Lower leg skin (tissue), 4 donors: Measurements from ENCODE around the gene ADI1. TPM values are rescaled to one million over a fixed set of nuclear protein-coding genes. Genes with fewer than 3 reads are reported as not detected.

Experiments used
- DNase-seq, 2 donors: peaks; one replicate each; pipeline ENCODE4 v3.0.0-alpha.2; 2019; ENCODE audit warnings: low spot score in 2 of 2
- H3K4me3 ChIP-seq: fragments of 200-600 bp; sonication (generic); 2 replicates; pipeline ENCODE4 v1.5.1; 2017; ENCODE audit warnings: mild to moderate bottlenecking, low read depth; ENCODE audit not compliant: poor library complexity, severe bottlenecking
- CTCF ChIP-seq, 3 donors: fragments of 450-650 bp; IDR thresholded peaks; one replicate each; pipeline ENCODE4 v1.5.1; 2016; ENCODE audit warnings: antibody characterized with exemption in 3 of 3, mild to moderate bottlenecking in 3 of 3, moderate library complexity in 2 of 3
- POLR2A ChIP-seq, 2 donors: fragments of 450-650 bp; IDR thresholded peaks; one replicate each; pipeline ENCODE4 v1.6.1; 2016 to 2017; ENCODE audit warnings: antibody characterized with exemption in 2 of 2, mild to moderate bottlenecking in 1 of 2, moderate library complexity in 1 of 2
- WGBS, 2 donors: methylation state at CpG; one replicate each; pipeline ENCODE4 v1.1.5; 2018; 5-methylcytosine and 5-hydroxymethylcytosine counted together
- intact Hi-C: fragments of 100-400 bp; cut with DNase I; formaldehyde crosslinking; loops from one replicate; pipeline ENCODE4 v1.15.0; 2023; ENCODE audit warnings: low total_unique reads
- total RNA-seq, 4 donors: library from RNA; depleted of rRNA; stranded (reverse); fragments of >200 nt; gene quantifications; one replicate each; pipeline ENCODE4 v1.1.0, GENCODE V29; 2016

The ADI1 gene
- total RNA-seq, 4 donors from 2014 or later: 29.1 to 55.5 (median 44.1) TPM

- DNase-seq: no peak
- 70 to 83% methylated on average over 17 of the region's 17 CpGs for WGBS, 2 donors
- TF ChIP-seq POLR2A (IDR thresholded peaks at IDR 0.05) (no peak), CTCF (IDR thresholded peaks at IDR 0.05) (no peak)
- no peak overlapping the region for H3K4me3 ChIP-seq
- intact Hi-C loops: no loop called here
Measured at GRCh38 chr2:3470856-3471737, 48.2 kb downstream of the ADI1 start.

GRCh38 chr2:3470166-3470651, 49.1 kb downstream of the ADI1 start:
- DNase-seq: peak in 1 of 2 donors; percentile 65
- intact Hi-C loops: no loop called here
- 64 to 67% methylated on average over 17 of the region's 17 CpGs for WGBS, 2 donors
- TF ChIP-seq POLR2A (IDR thresholded peaks at IDR 0.05): no peak
- no peak overlapping the region for H3K4me3 ChIP-seq

- intact Hi-C loops: no loop called here
- WGBS, 2 donors: 92 to 97% methylated on average over 5 to 7 of the region's 7 CpGs
- no peak for DNase-seq
- no peak overlapping the region for H3K4me3 ChIP-seq
- TF ChIP-seq POLR2A (IDR thresholded peaks at IDR 0.05) (no peak), CTCF (IDR thresholded peaks at IDR 0.05) (no peak)
Measured at GRCh38 chr2:3469486-3469885, 49.8 kb downstream of the ADI1 start.

- no peak for DNase-seq
- no peak for TF ChIP-seq POLR2A (IDR thresholded peaks at IDR 0.05)
- no peak for TF ChIP-seq CTCF (IDR thresholded peaks at IDR 0.05)
- intact Hi-C loops: no loop called here
- H3K4me3 ChIP-seq: no peak overlapping the region
- WGBS, 2 donors: 95 to 96% methylated on average over 31 of the region's 31 CpGs
Measured at GRCh38 chr2:3468296-3468988, 50.9 kb downstream of the ADI1 start.

GRCh38 chr2:3467654-3468053, 51.7 kb downstream of the ADI1 start:
- no peak for DNase-seq
- no peak for TF ChIP-seq CTCF (IDR thresholded peaks at IDR 0.05)
- TF ChIP-seq POLR2A (IDR thresholded peaks at IDR 0.05): no peak
- intact Hi-C loops: no loop called here
- WGBS, 2 donors: 94 to 96% methylated on average over 14 to 15 of the region's 15 CpGs
- H3K4me3 ChIP-seq: no peak overlapping the region

GRCh38 chr2:3466966-3467365, 52.4 kb downstream of the ADI1 start:
- intact Hi-C loops: no loop called here
- H3K4me3 ChIP-seq: no peak overlapping the region
- 90 to 92% methylated on average over 14 of the region's 14 CpGs for WGBS, 2 donors
- no peak for TF ChIP-seq CTCF (IDR thresholded peaks at IDR 0.05)
- TF ChIP-seq POLR2A (IDR thresholded peaks at IDR 0.05): no peak
- no peak for DNase-seq
